Left cardiac atrium (tissue), 4 donors: ENCODE results near the gene MT1M. TPM values are rescaled to one million over a fixed set of nuclear protein-coding genes. Genes with fewer than 3 reads are reported as not detected.
"Not testable (repeated sequence)": the region's sequence is repeated elsewhere in the genome, so short reads cannot be mapped to it uniquely, and the experiment has no call there.

ENCODE experiments used
- ATAC-seq, 2 donors: fragments of 200-7000 bp; cut with Tn5 transposase; one replicate each; pipeline ENCODE4 v1.9.1; 2020; ENCODE audit warnings: mild to moderate bottlenecking in 2 of 2, moderate library complexity in 2 of 2
- DNase-seq: peaks from one replicate; pipeline ENCODE4 v3.0.0-alpha.2; 2020
- intact Hi-C, 2 donors: fragments of 100-400 bp; cut with DNase I; formaldehyde crosslinking; loops; one replicate each; pipeline versions ENCODE4 v1.14.1 to v1.15.1; 2022 to 2023
- long read RNA-seq: library from polyadenylated mRNA; unstranded; transcript quantifications from one replicate; pipeline ENCODE4 v2.0.0, GENCODE V29; 2021
- total RNA-seq, 2 donors: library from RNA; stranded (reverse); fragmentation: NEBNext Ultra II Directional; extraction: Animal tissue kit (Norgen Biotek cat#: 25700); gene quantifications; one replicate each; pipeline ENCODE4 v1.2.1, GENCODE V29; 2021
- donor health status: DM: no; HTN: yes; CAD: no.
- donor health status: DM: no; HTN: yes; CAD: no; lungs with severe emphysema.
- donor health status: DM: yes; HTN: yes; CAD: no.
- donor health status: Dilated cardiomyopathy.

Gene MT1M
- total RNA-seq = 10 to 100 TPM; 15.2 to 50.8 TPM
- long read RNA-seq, partial matches to known transcripts = 0 of 2 reads
- long read RNA-seq, other reads (novel, unspliced or antisense) = 0 of 2 reads

DNA sequence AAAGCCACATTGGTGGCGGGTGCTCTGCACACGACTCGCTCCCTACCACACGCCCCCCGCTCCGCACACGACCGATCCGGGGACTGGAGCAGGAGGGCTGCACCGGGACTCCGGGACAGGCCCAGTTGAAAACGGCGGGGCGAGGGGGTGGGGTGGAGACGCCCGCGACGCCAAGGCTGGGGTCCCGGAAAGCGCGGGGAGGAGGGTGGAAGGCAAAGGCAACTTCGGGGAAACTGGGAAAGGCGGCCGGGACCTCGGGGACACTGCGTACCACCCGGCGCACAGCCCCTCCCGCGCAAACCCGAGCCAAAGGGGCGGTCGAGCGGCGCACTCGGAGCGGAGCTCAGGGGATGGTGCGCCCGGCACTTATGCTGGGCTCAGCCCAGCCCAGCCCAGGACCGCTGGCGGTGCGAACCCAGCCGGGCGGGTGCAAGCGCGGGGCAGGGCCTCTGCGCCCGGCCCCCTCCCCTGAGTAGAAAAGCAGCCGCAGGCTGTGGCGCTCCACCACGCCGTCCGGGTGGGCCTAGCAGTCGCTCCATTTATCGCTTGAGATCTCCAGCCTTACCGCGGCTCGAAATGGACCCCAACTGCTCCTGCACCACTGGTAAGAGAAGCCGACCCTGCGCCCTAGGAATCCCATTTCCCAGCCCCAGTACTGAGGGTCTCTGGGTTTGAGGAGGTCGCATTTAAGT is at the start of gene MT1M:
Gene MT1M, plus strand, starts transcription at position 504 of the 692 bp plus-strand sequence. Its CDS starts 73 bp downstream, at position 577.
- intact Hi-C loops = no loop called here
- DNase-seq (peak; percentile 85), ATAC-seq (peak; percentile 90 to 93)

DNA sequence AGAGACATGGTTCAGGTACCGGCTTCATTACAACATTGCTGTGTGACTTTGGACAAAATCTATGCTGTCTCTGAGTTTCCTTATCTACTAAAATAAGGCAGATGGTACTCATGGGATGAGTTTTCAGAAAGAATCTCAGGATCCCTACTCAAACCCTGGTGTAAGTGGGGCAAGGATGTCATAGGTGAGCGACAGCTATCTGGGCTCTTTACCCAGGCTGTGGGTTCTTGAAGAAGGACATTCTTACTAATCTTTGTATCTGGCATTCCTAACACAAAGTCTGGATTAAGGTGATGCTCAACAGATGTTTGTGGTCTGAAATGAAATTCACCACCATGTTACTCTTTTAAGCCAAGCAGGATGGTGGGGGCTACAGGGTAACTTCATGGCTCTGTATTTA is 49.5 kb upstream of the MT1M start:
- DNase-seq, intact Hi-C loops, ATAC-seq: not testable (repeated sequence)

DNA sequence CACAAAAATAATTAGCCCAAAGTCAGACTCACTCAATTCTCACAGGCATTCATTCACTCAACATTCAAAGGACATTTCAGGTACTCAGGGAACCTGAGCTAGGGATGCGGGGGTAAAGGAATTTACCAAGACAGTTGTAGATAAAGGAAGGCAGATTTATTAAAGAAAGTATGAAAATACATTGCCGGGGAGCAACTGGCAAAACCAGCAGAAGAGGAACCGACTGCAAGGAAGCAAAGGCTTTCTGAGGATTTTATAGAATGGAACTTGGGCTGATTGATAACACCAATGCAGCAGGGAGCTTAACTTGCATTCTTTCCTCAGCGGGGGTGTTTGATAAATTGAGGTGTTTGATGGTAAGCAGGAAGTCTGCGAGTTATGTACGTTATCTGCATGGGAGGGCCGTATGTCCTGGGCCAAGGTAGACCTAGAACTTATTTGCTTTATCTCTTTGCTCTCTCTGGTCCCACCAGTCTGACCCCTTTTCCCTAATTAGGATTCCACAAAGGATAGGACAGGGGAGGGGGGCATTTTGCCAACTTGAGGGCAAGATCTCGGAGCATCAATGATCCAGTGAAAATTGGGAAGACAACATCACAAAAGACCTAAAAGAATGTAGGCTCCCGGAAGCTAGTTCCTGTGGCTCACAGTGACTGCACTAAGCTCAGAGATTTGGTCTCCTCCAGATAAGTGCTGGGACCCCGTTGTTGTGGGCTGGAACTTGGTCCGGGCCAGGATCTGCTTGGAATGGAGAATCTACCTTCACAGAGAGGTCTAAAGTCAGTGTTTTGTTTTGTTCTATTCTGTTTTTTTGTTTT is 48.9 kb upstream of the MT1M start:
- DNase-seq (no peak), ATAC-seq (no peak)
- intact Hi-C loops = no loop called here

DNA sequence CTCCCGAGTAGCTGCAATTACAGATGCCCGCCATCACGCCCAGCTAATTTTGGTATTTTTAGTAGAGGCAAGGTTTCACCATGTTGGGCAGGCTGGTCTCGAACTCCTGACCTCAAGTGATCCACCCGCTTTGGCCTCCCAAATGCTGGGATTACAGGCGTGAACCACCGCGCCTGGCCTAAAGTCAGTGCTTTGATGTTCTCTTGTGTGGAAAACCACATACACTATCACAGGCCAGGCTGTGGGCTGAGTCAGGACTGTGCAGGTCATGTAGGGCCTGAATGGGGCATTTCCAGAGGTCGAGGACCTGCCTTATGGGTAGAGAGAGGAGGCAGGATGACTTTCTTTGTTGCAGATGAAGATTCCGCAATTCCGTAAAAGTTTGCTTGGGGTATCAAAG is 48.2 kb upstream of the MT1M start:
- intact Hi-C loops = no loop called here
- DNase-seq (no peak), ATAC-seq (no peak)

DNA sequence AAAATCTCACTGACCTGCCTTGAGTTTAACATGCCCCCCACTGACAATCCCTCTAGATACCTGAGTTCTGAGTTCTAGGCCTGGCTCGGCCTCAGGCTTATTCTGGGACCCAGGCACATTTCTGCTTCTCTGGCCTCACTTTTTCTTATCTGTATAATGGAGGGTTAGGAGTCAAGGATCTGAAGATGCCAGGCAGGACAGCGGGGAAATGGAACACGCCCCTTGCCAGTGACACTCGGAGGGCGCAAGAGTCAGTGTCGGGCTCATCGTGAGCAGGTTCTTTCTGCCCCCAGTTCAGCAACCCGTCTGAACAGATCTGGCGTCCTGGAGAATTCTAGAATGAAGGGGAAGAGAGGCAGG is 43.7 kb upstream of the MT1M start:
- ATAC-seq (no peak), DNase-seq (no peak)
- intact Hi-C loops = no loop called here

DNA sequence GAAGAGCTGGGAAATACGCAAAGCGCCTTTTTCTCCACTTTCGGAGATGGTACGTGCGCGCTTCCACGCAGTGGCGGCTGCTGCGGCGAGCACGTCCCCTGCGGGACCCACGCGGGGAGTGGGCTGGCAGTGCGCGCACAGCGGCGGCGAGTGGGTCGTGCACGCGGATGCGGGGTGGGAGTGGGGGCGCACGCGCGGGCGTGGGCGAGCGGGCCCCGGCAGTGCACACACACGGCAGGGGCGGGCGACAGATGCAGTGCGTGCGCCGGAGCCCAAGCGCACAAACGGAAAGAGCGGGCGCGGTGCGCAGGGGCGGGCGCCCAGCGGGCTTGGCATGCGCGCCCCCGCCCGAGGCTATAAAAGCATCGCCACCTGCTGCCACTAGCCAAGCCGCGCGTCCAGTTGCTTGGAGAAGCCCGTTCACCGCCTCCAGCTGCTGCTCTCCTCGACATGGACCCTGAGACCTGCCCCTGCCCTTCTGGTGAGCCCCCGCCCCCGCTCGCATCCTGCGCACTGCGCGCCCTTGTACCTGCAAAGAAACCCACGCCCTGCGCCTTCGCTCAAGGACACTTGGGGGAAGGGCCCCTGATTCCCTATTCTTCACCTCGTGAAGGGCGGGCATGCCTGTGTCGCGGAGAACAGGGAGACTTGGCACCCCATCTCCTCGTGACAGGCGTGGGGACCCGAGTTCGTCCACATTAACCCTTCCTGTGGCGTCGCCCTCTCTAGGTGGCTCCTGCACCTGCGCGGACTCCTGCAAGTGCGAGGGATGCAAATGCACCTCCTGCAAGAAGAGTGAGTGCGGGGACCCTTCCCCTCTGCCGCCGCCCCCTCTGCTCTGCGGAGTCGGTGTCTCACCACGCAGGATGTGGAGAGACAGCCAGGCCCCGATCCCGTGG is 43.1 kb upstream of the MT1M start, which contains the start of gene MT3:
Gene MT3, plus strand, starts transcription at position 388 of the 899 bp plus-strand sequence. Its CDS starts 63 bp downstream, at position 451.
- ATAC-seq (peak; percentile 50), DNase-seq (no peak)
- intact Hi-C loops = no loop called here

DNA sequence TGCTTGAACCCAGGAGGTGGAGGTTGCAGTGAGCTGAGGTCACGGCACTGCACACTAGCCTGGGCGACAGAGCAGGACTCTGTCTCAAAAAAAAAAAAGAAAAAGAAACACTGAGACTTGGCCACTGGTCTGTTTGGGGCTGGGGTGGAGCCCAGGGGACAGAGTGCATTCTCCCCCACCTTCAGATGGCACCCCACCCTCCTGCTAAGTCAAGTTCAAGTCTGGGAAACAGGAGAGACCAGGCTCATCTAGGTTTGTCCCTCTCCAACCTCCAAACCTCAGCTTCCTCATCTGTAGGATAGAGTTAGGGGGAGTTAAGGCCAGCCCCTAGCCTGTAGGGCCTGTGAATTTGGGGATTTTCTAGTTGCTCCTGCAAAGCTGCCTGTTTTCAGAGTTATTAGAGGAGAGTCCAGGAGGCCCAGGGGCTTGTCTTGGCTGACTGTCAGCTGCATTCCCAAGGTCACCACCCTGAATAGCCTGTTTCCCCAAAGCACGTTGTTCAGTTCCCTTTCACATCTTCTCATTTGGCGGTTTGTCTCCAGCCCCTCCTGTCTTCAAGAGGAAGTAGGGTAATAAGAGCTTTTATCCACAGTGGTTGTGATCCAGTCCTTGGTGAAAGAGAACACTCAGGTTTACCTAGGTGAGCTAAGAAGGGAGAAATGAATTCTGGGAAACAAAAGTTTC is 40.9 kb upstream of the MT1M start:
- no peak for ATAC-seq
- intact Hi-C loops = no loop called here
- DNase-seq = no peak

DNA sequence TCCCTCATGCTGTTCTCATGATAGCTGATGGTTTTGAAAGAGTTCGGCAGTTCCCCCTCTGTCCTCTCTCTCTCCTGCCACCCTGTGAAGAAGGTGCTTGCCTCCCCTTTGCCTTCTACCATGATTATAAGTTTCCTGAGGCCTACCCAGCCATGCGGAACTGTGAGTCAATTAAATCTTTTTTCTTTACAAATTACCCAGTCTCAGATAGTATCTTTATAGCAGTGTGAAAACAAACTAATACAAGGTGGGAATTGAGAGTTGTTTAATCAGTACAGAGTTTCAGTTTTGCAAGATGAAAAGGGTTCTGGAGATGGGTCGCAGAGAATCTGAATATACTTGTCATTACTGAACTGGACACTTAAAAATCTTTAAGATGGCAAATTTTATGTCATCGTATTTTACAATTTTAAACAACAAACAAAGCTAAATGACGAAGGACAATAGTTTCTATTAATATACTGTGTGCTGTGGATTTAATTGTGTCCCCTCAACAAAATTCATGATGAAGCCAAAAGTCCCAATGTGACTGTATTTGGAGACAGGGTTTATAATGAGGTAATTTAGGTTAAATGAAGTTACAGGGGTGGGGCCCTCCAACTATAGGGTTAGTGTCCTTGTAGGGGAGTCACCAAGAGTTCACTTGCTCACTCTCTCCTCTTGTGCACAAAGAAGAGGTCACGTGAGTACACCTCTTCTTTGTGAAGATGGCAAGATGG is 38.7 kb upstream of the MT1M start:
- intact Hi-C loops = no loop called here
- ATAC-seq (no peak), DNase-seq (no peak)

DNA sequence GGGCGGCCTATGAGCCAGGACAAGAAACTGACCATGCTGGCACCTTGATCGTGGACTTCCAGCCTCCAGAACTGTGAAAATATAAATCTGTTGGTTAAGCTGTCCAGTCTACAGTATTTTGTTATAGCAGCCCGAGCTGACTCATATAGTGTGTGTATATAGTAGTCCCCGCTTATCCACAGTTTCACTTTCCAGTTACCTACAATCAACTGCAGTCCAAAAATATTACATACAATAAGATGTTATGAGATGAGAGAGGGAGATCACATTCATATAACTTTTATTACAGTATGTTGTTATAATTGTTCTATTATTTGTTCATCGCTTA is 38.2 kb upstream of the MT1M start:
- intact Hi-C loops = no loop called here
- no peak for DNase-seq

DNA sequence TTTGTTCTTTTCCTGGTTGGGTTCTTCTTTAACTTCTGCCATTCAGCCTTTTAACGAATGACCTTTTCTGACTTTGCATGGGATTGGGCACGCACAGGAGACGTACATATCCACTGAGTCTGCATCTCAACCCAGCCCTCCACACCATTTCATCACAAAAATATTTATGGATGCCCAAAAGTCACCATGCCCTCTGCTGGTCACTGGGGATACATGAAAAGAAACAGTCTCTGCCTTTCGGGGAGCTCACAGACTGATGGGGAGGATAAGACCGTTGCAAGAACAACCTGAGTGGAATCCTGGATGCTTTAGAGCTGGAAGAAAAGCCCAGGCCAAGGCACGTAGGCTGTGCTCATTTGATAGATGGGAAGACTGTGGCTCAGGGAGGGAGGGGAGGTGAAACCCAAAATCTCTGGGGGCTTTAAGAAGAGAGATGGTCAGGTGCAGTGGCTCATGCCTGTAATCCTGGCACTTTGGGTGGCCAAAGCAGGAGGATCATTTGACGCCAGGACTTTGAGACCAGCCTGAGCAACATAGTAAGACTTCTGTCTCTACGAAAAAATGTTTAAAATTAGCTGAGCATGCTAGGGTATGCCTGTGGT is 32.0 kb upstream of the MT1M start:
- DNase-seq (no peak), ATAC-seq (peak; percentile 14 to 65)
- intact Hi-C loops = loop anchor here (5.0 kb wide), 3 partner anchors 82 to 102 kb away; partner anchors contain the start of gene MT1X (in 1 of the 2)

More for the DNA sequence above, 38.2 kb upstream of the MT1M start:
- ATAC-seq = no peak

DNA sequence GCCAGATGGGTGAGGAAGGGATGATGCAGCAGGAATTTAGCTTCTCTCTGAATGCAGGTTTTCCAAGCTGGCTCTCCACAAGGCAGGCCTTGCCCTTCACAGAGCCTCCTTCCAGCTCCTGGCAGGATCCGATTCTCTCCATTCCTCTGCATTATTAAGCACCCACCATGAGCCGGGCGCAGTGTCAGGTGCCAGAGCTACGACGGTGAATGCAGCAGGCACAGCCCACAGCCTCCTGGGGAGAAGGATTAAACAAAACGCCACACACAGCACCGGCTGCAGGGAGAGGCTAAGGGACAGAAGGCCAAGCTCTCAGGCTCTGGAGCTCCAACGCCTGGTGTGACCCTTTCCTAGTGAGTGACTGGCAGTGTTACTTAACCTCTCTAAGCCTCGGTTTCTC is 31.1 kb upstream of the MT1M start:
- ATAC-seq (no peak), DNase-seq (no peak)
- intact Hi-C loops = loop anchor here (5.0 kb wide), 3 partner anchors 81 to 101 kb away; partner anchors contain the start of gene MT1X (in 1 of the 2)

DNA sequence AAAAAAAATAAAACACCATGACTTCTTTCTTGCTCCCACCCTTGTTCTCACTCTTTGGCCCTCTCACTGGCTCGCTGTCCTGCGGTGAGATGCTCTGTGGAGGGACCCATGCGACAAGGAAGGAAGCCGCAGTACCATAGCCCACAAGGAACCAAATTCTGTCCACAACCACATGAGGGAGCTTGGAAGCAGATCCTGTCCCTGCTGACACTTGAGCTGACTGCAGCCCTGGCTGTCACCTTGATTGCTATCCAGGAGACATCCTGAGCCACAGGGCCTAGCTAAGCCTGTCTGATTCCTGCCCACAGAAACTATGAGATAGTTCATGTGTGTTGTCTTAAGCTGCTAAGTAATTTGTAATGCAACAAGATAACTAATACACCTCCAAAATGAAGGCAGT is 28.9 kb upstream of the MT1M start:
- DNase-seq (peak; percentile 51), ATAC-seq (peak in 1 of 2 donors; percentile 8)
- intact Hi-C loops = loop anchor here (2.0 to 5.0 kb wide), 4 partner anchors 79 to 99 kb away; partner anchors contain the start of gene MT1X (in 1 of the 2)

DNA sequence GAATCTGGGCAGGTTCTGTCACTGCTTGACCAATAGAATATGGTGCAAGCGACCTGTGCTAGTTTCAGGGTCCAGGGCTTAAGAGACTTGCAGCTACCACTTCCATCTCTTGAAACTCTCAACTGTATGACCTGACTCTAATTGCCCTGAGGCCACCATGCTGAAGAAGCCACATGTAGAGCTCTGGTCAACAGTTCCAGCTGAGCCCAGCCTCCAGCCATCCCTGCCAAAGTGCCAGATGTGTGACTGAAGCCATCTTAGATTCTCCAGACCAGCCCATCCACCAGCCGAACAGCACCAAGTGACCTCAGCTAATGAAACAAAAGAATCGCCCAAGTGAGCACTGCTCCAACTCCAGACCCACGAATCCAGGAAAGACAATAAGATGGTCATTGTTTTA is 27.5 kb upstream of the MT1M start:
- no peak for ATAC-seq
- intact Hi-C loops = loop anchor here (5.0 kb wide), 3 partner anchors 77 to 97 kb away; partner anchors contain the start of gene MT1X (in 1 of the 2)
- DNase-seq = no peak

DNA sequence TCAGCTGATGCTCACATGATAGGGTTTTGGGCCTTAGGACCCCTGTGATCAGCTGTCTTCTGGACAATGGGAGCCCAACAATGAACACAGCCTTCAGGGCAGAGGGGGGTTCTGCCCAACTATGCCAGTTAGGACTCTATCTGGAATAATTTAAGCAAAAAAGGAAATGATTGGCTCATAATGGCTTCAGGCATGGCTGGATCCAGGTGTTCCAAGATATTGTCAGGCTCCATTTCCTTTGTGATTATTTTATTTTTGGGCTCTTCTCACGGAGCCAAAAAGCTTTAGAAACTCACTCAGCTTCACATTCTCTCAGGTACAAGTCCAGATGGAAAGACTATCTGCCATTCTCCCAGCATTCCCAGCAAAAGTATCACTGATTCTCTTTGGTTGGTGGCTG is 27.0 kb upstream of the MT1M start:
- intact Hi-C loops = no loop called here
- ATAC-seq (no peak), DNase-seq (no peak)

DNA sequence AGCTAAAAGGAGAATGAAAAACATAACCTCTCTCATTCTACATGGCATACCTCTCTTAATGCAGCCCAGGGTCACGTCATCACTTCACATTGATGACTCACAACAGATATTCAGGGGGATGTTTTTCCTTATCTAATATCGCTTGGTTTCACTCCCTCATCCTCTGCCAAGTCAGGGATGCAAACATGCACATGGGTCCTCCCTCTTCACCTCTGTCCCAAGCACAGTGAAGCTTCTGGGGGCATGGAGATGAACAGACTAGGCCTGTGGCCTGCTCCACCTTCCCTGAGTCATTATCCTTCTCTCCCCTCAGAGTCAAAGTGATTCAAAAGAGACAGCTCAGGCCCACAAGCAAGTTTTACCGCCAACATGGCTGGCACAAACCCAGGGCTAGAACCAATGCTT is 26.4 kb upstream of the MT1M start:
- peak; percentile 67 for DNase-seq
- peak in 1 of 2 donors; percentile 6 for ATAC-seq
- intact Hi-C loops = no loop called here

DNA sequence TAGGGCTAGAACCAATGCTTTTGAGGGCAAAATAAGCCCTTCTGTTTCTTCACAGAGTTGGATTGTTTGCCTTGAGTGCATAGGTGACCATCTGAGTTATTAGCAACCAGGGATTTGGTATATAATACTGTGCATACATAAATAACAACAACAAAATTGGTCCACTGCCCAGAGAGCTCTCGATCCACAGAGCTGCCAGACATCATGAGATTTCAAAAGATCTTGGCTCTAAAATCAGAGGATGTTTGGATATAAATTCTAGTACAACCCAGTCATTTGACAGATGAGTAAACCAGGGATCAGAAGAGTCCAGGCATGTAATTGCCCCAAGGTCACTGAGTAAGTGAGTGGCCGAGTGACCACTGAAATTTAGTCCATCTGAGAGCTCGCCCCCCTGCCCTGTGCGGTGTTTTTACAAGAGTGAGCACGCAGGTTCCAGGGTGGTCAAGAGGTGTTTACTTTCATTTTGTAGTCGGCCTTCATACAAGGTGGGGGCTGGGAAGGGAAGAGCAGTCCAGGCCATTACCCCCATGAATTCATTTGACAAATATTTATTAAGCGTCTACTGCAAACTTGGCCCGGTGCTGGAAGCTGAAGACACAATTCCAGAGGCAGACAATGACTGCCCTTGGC is 25.9 kb upstream of the MT1M start:
- DNase-seq (peak; percentile 46), ATAC-seq (peak in 1 of 2 donors; percentile 3)
- intact Hi-C loops = no loop called here

DNA sequence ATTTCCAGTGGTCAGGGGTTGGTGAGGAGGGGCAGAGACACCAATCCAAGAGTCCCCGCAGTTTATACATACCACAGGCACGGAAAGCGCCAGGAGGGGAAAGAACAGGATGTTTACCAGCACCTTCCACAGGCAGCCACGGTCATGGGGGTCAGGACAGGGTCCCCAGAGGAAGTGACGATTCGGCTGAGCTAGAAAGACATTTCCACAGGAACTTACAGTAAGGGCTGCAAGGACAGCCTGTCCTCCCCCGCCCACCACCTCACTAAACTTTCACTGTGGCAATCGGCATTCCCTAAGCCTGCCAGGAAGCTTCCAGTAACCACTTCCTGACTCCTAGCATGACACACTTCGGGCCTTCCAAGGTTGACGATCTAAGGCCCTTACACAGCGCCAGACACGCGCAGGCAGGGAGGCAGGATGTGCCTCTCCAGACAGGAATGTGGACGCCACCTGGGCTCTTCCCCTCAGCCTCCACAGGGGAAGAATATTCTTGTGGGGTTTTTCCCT is 25.3 kb upstream of the MT1M start:
- ATAC-seq (peak; percentile 17 to 27), DNase-seq (peak; percentile 90)
- intact Hi-C loops = no loop called here
